ENCODE results near the gene CABP4.
"Not testable (repeated sequence)": the region's sequence is repeated elsewhere in the genome, so short reads cannot be mapped to it uniquely, and the experiment has no call there.

CABP4 gene

GRCh38 chr11:67469508-67469811 is 14.3 kb downstream of the CABP4 start:
- peak overlapping the region; percentile 81 for H3K4me3 ChIP-seq (ENCODE audit: low read depth, low read length)
- no peak for DNase-seq (ENCODE audit: low read depth)

GRCh38 chr11:67470337-67471002 is 15.3 kb downstream of the CABP4 start:
- H3K4me3 ChIP-seq (ENCODE audit: low read depth, low read length), result no peak overlapping the region
- no peak for DNase-seq (ENCODE audit: low read depth)

- no peak for DNase-seq (ENCODE audit: low read depth)
- no peak overlapping the region for H3K4me3 ChIP-seq (ENCODE audit: low read depth, low read length)
Observed at GRCh38 chr11:67472882-67473281, 17.7 kb downstream of the CABP4 start.

GRCh38 chr11:67476692-67477091 is 21.5 kb downstream of the CABP4 start:
- H3K4me3 ChIP-seq (ENCODE audit: low read depth, low read length); DNase-seq (ENCODE audit: low read depth): not testable (repeated sequence)

- not testable (repeated sequence) for H3K4me3 ChIP-seq (ENCODE audit: low read depth, low read length); DNase-seq (ENCODE audit: low read depth)
Observed at GRCh38 chr11:67477344-67478050, 22.3 kb downstream of the CABP4 start.

- peak overlapping the region; percentile 64 for H3K4me3 ChIP-seq (ENCODE audit: low read depth, low read length)
- no peak for DNase-seq (ENCODE audit: low read depth)
Observed at GRCh38 chr11:67482275-67482826, 27.2 kb downstream of the CABP4 start.

- H3K4me3 ChIP-seq (ENCODE audit: low read depth, low read length), result peak within 1 kb of the TSS; percentile 64
- DNase-seq (ENCODE audit: low read depth), result peak; percentile 90
Observed at GRCh38 chr11:67482827-67483798, 28.0 kb downstream of the CABP4 start, which contains the start of gene AIP. TSS of gene AIP (plus strand) at chr11:67483026. CDS start at chr11:67483159, 133 bp downstream.

- peak overlapping the region; percentile 64 for H3K4me3 ChIP-seq (ENCODE audit: low read depth, low read length)
- DNase-seq (ENCODE audit: low read depth), result no peak
Observed at GRCh38 chr11:67483831-67484665, 28.9 kb downstream of the CABP4 start.

- H3K4me3 ChIP-seq (ENCODE audit: low read depth, low read length), result no peak overlapping the region
- DNase-seq (ENCODE audit: low read depth), result no peak
Observed at GRCh38 chr11:67484847-67485311, 29.7 kb downstream of the CABP4 start.

GRCh38 chr11:67485873-67486361 is 30.8 kb downstream of the CABP4 start:
- not testable (repeated sequence) for DNase-seq (ENCODE audit: low read depth); H3K4me3 ChIP-seq (ENCODE audit: low read depth, low read length)

GRCh38 chr11:67486481-67487195 is 31.5 kb downstream of the CABP4 start:
- no peak overlapping the region for H3K4me3 ChIP-seq (ENCODE audit: low read depth, low read length)
- no peak for DNase-seq (ENCODE audit: low read depth)

GRCh38 chr11:67489203-67489884 is 34.2 kb downstream of the CABP4 start:
- DNase-seq (ENCODE audit: low read depth), result no peak
- no peak overlapping the region for H3K4me3 ChIP-seq (ENCODE audit: low read depth, low read length)

GRCh38 chr11:67489885-67490726 is 35.0 kb downstream of the CABP4 start:
- no peak overlapping the region for H3K4me3 ChIP-seq (ENCODE audit: low read depth, low read length)
- no peak for DNase-seq (ENCODE audit: low read depth)

- H3K4me3 ChIP-seq (ENCODE audit: low read depth, low read length), result no peak overlapping the region
- no peak for DNase-seq (ENCODE audit: low read depth)
Observed at GRCh38 chr11:67490727-67491065, 35.5 kb downstream of the CABP4 start.

- no peak overlapping the region for H3K4me3 ChIP-seq (ENCODE audit: low read depth, low read length)
- no peak for DNase-seq (ENCODE audit: low read depth)
Observed at GRCh38 chr11:67491276-67492068, 36.3 kb downstream of the CABP4 start.

Data from skeletal muscle cell (primary cell).